RWPE2 (cell line): Measurements from ENCODE around the gene AMER1.

Source experiments
- ATAC-seq: fragments of 200-7000 bp; cut with Tn5 transposase; 3 replicates; pipeline ENCODE4 v1.9.1; 2021; ENCODE audit warnings: low read depth
- DNase-seq: peaks from one replicate; pipeline ENCODE4 v3.0.0-alpha.2; 2020; ENCODE audit warnings: low spot score
- H3K27ac ChIP-seq: fragments of 450-650 bp; 2 replicates; pipeline ENCODE4 v1.5.1; 2017; ENCODE audit warnings: mild to moderate bottlenecking; ENCODE audit not compliant: poor library complexity, severe bottlenecking
- H3K27me3 ChIP-seq: fragments of 250-450 bp; sonication (Bioruptor Pico); 2 replicates; pipeline ENCODE4 v1.5.1; 2021; ENCODE audit warnings: mild to moderate bottlenecking, moderate library complexity; ENCODE audit not compliant: insufficient read depth, poor library complexity, severe bottlenecking
- H3K36me3 ChIP-seq: fragments of 250-450 bp; sonication (Bioruptor Pico); 2 replicates; pipeline ENCODE4 v1.5.1; 2020; ENCODE audit warnings: low read depth, mild to moderate bottlenecking, moderate library complexity
- H3K4me1 ChIP-seq: fragments of 250-450 bp; sonication (Bioruptor Pico); 2 replicates; pipeline ENCODE4 v1.5.1; 2021; ENCODE audit warnings: mild to moderate bottlenecking, moderate library complexity; ENCODE audit not compliant: insufficient read depth, poor library complexity, severe bottlenecking
- H3K4me3 ChIP-seq: fragments of 250-450 bp; sonication (Bioruptor Pico); 2 replicates; pipeline ENCODE4 v1.5.1; 2021; ENCODE audit warnings: mild to moderate bottlenecking, moderate library complexity; ENCODE audit not compliant: severe bottlenecking
- H3K9me3 ChIP-seq: fragments of 250-450 bp; sonication (Bioruptor Pico); 2 replicates; pipeline ENCODE4 v1.5.1; 2021; ENCODE audit warnings: mild to moderate bottlenecking, moderate library complexity; ENCODE audit not compliant: severe bottlenecking
- TF ChIP-seq, protein P1 (sequence below): fragments of 450-650 bp; IDR thresholded peaks from one replicate; pipeline ENCODE4 v1.5.1; 2017; ENCODE audit warnings: mild to moderate bottlenecking, moderate library complexity; ENCODE audit not compliant: poor library complexity, severe bottlenecking

AMER1 gene

DNA sequence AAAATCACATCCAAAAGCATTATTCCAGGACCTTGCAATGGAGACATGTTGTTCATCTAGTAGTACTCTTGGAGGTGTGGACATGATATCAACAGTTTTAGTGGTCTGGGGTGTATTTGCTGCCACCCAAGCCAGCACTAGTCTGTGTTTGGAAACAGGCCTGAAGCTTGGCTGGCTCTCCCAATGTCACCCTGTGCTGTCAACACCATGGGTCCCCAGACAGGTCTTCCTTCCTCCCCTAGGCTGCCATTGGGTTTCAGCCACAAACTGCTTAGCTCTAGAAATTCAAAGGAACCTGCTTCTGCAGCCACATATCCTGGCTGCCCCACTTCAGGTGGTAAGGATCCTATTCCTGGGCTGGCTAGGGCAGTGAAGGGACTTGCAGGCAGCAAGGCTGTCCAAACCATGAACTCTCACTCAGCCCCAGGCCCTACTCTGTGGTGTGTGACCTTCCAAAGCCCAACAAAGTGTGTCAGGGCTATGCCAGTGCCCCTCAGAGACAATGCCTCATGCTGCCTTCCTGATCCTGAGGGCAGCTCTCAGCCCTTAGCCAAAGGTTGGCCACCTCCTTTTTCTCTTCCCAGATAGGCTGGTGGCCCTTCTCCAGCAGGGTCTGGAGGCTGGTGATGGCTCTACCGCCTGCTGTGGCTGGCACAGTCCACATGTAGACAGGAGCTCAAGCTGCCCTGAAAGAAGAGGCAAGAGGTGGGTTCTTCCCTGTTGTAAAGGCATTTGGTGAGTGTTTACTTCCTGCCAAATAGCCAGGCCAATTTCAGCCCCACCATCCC lies 18.3 kb downstream of the AMER1 start:
- Histone ChIP-seq H3K4me3 (no peak overlapping the region), H3K27me3 (no peaks in the 10 kb centered on the region), H3K36me3 (no peaks in the 10 kb centered on the region), H3K4me1 (no peaks in the 10 kb centered on the region), H3K9me3 (no peaks in the 10 kb centered on the region), H3K27ac (no peak overlapping the region)
- TF ChIP-seq, protein P1, sequence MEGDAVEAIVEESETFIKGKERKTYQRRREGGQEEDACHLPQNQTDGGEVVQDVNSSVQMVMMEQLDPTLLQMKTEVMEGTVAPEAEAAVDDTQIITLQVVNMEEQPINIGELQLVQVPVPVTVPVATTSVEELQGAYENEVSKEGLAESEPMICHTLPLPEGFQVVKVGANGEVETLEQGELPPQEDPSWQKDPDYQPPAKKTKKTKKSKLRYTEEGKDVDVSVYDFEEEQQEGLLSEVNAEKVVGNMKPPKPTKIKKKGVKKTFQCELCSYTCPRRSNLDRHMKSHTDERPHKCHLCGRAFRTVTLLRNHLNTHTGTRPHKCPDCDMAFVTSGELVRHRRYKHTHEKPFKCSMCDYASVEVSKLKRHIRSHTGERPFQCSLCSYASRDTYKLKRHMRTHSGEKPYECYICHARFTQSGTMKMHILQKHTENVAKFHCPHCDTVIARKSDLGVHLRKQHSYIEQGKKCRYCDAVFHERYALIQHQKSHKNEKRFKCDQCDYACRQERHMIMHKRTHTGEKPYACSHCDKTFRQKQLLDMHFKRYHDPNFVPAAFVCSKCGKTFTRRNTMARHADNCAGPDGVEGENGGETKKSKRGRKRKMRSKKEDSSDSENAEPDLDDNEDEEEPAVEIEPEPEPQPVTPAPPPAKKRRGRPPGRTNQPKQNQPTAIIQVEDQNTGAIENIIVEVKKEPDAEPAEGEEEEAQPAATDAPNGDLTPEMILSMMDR, result no peak
- ATAC-seq (no peak), DNase-seq (no peak)

DNA sequence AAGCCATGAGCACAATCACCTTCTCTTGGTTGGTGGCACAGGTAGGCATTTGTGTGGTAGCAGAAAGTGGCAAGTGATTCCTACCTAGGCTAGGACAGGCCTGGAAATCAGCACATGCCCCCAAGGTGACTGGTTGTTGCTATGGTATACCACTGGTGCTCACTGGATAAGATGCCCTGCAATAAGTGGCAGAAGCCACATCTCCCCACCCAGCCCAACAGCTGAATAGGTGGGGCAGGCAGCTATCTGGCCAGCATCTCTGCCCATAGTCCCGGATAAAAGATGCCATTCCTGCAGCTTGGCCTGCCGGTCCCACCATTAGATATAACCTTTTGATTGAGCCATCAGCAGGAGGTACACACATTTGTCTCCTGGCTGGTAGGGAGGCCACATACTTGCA lies 21.1 kb downstream of the AMER1 start:
- Histone ChIP-seq H3K27me3 (no peaks in the 10 kb centered on the region), H3K27ac (no peak overlapping the region), H3K4me3 (no peak overlapping the region), H3K4me1 (no peaks in the 10 kb centered on the region), H3K9me3 (no peaks in the 10 kb centered on the region), H3K36me3 (no peaks in the 10 kb centered on the region)
- TF ChIP-seq, protein P1, result no peak
- no peak for DNase-seq
- no peak for ATAC-seq

- no peak overlapping the region for H3K4me3 ChIP-seq
- H3K36me3 ChIP-seq, result no peaks in the 10 kb centered on the region
- H3K4me1 ChIP-seq, result no peaks in the 10 kb centered on the region
- H3K9me3 ChIP-seq, result no peaks in the 10 kb centered on the region
- ATAC-seq, result no peak
- DNase-seq, result no peak
- TF ChIP-seq, protein P1, result no peak
- H3K27ac ChIP-seq, result no peak overlapping the region
- no peaks in the 10 kb centered on the region for H3K27me3 ChIP-seq
Observed at GRCh38 chrX:64182208-64182607, 23.3 kb downstream of the AMER1 start.

GRCh38 chrX:64176876-64177275 lies 28.6 kb downstream of the AMER1 start:
- no peak for DNase-seq
- TF ChIP-seq, protein P1, result no peak
- H3K36me3 ChIP-seq, result no peaks in the 10 kb centered on the region
- no peak for ATAC-seq
- H3K9me3 ChIP-seq, result no peaks in the 10 kb centered on the region
- H3K27me3 ChIP-seq, result no peaks in the 10 kb centered on the region
- H3K4me1 ChIP-seq, result no peaks in the 10 kb centered on the region
- no peak overlapping the region for H3K4me3 ChIP-seq
- no peak overlapping the region for H3K27ac ChIP-seq

DNA sequence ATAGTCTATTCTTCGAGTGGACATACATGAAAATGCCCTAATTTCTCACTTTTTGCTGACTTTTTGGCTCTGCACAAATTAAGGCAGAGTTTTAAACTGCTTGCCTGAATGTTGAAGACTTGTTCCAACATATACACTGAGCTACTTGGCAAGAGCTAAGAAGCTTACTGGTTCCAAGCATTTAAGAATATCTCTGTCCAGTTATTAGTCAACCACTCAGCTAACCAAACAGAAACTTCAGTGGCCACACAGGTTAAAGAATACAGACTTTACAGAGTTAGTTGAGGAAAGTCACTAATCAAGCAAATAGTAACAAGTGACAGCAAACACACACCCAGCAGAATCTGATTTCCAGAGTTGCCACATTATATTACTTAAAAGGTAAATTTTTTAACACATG lies 35.5 kb downstream of the AMER1 start:
- H3K27me3 ChIP-seq, result no peaks in the 10 kb centered on the region
- ATAC-seq, result no peak

More for the DNA sequence above, 35.5 kb downstream of the AMER1 start:
- no peak for DNase-seq
- no peaks in the 10 kb centered on the region for H3K9me3 ChIP-seq
- TF ChIP-seq, protein P1, result no peak
- no peaks in the 10 kb centered on the region for H3K36me3 ChIP-seq
- no peak overlapping the region for H3K4me3 ChIP-seq
- no peak overlapping the region for H3K27ac ChIP-seq
- no peaks in the 10 kb centered on the region for H3K4me1 ChIP-seq
